ELF-1 (cell line): ENCODE measurements around the gene HNRNPH3.

Experiments used
- DNase-seq: peaks from one replicate; pipeline ENCODE4 v3.0.0-alpha.2; 2016; ENCODE audit warnings: low read depth, low spot score

The HNRNPH3 gene

DNA sequence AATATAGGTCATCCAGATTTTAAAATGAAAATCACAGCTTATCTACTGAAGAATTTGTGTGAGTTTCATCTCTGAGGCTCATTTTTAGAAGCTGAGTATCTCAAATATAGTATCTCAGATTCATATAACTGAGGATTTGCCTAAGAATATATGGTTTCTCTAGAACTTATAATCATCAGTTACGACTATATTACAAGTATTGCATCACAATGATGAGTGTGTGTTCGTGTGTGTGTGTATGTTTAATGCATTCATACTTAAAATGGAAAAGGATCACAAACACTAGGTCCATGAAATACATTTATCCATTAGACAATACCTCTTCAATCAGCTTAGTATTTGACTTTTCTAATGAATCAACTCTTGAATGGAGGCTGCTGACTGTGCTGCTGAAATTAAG lies 53.9 kb downstream of the HNRNPH3 start:
- DNase-seq, result no peak
